HG03064 (cell line): Measurements from ENCODE around the gene LYL1.

Source experiments
- ATAC-seq: cut with Tn5 transposase; IDR thresholded peaks from one replicate; pipeline ENCODE4 v1.9.1; 2021; ENCODE audit warnings: low read depth; ENCODE audit not compliant: unreplicated experiment

Gene LYL1

GRCh38 chr19:13110099-13110610 is 7.5 kb upstream of the LYL1 start:
- ATAC-seq, result no peak

DNA sequence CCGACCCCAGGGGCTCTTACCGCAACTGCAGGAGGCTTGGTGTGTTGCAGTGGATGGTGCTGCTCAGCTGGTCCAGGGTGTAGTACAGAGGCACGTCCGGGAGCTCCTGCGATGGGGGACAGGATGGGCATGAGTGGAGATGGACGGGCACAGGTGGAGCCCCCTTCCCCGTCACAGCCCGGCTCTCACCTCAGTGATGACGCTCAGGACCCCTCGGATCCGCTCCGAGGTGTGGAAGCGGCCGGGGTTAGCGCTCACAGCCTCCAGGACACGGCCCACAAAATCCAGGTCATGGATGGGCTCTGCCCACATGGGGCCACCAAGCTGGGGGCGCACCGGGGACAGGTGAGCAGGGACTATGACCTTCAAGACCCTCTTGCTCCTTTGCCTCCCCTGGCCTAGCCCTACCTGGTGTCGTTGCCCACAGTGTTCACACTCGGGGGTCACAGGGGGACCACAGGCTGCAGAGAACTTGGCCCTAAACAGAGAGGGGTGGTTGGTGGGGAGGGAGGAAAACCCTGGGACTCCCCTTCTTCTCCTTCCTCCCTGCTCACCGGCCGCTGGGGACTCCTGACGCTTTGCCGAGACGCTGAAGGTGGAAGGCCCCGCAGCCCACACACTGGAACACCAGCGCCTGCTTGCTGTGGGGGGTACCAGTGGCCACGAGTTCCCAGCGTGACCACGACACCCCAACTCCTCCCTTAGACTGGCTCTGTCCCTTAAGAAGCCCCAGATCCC is 6.9 kb upstream of the LYL1 start:
- no peak for ATAC-seq

DNA sequence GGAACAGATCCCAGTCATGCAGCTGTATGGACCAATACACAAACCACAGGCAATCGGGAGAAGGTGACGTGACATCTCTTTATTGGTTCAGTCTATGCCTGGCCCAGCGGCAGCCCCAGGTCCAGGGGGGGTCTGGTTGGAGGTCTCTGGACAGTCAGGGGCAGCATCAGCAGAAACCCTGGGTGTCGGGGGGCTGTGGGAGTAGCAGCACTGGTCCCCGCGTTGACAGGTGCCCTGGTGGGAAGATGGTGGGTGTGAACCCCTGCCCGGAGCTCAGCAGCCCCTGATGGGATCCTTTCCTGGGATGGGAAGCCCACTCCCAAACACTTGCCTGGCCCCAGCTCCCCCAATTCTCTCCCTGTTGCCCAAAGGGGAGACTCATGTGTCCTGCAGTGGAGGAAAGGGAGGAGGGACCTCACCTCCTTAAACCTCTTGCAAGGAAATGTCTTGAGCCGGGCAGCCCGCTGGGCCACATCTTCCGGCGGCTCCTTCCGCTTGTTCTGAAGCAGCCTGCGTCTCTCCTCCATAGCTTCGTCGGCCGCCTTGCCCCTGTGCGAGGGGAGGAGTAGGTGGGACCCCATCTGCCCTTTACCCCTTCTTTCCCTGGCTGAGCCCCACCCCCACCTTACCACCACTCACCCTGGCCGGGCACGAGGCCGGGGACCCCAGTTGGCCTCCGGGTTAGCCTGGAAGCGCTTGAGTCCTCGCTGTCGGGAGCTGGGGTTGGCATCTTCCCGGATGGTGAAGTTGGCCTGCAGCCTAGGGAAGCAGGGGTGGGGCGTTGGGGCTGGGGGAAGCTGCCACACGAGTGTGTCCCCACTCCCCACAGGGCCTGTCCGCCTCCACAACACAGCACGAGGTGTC is 2.4 kb upstream of the LYL1 start:
- no peak for ATAC-seq

DNA sequence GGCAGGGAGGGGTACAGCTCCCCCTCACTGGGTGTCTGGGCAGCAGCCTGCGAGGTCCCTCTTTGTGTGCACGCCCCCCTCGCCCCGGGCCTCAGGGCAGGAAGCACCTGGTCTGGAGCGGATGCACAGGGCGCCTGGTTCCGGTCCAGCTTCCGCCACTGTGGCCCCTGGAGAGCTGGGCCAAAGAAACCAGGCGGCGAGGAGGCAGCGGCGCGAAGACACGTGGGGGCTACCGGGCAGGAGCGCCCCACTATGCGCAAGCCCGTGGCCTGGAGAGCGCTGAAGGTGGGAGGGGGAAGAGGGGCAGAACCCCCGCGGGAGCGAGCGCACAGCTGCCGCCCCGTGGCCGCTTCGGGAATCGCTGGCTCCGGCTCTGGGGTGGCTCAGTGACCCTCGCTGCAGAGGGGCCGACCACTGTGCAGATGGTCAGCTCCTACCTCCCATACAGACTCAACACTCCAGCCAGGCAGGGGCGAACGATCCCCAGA is 1.7 kb upstream of the LYL1 start:
- ATAC-seq, result no peak

DNA sequence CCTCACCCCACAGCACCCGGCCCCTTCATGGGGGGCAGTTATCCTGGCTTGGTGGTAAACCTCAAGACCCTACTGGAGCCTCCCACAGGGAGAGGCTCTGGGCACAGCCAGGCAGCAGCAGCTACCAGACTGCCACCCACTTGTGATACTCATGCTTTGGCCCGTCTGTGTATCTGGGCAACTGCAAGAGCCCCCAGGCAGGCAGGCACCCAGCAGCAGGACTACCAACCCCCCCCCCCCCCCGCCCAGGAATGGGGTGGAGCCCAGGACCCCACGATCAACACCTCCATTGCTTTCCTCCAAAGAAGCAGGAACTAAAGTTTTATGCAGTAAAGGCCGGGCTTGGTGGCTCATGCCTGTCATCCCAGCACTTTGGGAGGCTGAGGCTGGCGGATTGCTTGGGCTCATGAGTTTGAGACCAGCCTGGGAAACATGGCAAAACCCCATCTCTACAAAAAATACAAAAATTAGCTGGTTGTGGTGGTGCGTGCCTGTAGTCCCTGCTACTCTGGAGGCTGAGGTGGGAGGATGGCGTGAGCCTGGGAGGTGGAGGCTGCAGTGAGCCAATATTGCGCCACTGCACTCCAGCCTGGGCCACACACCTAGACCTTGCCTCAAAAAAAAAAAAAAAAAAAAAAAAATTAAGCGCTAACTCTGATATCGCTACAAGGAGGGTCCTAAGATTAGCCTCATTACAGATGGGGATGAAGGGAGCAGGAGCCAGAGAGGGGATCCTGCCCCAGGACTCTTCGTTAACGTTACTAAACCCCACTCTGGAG is 1.1 kb upstream of the LYL1 start:
- ATAC-seq, result no peak

- ATAC-seq, result no peak
Observed at GRCh38 chr19:13102416-13102665, 317 bp downstream of the LYL1 start.

- no peak for ATAC-seq
Observed at GRCh38 chr19:13101590-13102415, 855 bp downstream of the LYL1 start.

- no peak for ATAC-seq
Observed at GRCh38 chr19:13100841-13101589, 1.6 kb downstream of the LYL1 start.

- ATAC-seq, result no peak
Observed at GRCh38 chr19:13100031-13100588, 2.5 kb downstream of the LYL1 start.

DNA sequence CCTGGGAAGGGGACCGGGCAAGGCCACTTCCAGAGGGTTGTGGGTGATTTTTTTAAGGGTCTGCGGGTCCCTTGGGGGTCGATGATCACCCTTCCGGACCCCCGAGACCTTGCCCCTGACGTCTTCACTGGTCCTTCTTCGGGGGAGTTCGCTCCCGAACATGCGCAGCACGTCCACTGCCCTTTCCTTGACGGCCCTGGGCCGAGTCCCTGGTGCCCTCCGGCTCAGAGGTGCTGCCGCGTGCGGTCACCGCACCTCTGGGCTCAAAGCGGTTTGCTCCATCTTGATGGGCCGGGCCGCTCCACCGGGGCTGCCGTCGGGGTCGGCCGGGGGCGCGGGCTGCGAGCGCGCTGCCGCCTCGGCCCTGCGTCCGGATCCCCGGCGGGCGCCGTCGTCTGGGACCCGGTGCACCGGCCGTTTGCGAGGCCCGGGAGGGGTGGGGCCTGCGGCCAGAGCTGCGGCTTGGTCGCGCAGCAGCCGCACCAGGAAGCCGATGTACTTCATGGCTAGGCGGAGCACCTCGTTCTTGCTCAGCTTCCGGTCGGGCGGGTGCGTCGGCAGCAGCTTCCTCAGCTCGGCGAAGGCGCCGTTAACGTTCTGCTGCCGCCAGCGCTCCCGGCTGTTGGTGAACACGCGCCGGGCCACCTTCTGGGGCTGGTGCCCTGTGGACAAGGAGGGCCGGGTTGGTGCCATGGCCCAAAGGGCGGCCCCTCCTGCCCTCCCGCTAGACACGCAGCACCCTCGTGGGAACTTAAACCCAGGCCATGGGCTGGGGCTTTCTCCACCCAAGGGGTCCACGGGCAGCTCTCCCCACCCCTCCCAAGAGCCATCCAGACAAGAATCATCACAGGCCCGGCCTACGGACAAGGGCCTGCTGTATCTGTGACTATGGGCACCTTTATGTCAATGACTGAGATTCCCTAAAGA is 3.3 kb downstream of the LYL1 start:
- ATAC-seq, result no peak

DNA sequence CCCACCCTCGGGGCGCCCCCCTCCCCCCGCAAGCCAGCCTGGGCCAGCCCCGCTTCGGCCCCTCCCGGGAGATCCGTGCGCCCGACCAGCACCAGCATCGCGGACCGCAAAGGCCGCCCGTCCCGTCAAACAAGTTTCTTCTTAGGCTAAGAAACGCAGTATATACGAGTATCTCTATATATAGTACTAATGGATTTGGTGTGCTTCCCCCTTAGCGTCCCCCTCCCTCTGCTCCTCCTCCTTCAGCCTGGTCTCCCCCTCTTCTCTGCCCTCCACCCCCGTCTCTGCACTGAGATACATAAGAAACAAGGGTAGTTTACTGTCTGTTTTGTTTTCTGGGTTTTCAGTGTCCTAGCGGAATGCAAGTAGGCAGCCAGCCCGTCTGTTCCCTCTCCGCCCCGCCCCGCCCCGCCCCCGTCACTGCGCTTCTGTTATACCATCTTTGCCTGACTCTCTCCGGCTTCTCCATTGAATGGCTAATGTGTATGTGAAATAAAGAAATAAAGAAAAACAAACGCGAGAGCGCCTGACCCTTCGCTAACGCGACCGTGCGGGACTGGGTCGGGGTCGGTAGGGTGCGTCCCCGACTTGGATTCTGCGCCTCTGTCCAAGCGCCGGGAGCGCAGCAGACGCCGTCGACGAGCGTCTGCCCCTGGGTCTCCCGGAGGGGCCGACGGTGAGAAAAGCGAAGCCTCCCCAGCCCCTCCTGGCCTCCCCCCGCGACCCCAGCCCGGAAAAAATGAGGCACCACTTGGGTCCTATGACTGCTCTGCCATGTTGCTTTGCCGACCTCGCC is 4.2 kb downstream of the LYL1 start:
- ATAC-seq, result no peak

DNA sequence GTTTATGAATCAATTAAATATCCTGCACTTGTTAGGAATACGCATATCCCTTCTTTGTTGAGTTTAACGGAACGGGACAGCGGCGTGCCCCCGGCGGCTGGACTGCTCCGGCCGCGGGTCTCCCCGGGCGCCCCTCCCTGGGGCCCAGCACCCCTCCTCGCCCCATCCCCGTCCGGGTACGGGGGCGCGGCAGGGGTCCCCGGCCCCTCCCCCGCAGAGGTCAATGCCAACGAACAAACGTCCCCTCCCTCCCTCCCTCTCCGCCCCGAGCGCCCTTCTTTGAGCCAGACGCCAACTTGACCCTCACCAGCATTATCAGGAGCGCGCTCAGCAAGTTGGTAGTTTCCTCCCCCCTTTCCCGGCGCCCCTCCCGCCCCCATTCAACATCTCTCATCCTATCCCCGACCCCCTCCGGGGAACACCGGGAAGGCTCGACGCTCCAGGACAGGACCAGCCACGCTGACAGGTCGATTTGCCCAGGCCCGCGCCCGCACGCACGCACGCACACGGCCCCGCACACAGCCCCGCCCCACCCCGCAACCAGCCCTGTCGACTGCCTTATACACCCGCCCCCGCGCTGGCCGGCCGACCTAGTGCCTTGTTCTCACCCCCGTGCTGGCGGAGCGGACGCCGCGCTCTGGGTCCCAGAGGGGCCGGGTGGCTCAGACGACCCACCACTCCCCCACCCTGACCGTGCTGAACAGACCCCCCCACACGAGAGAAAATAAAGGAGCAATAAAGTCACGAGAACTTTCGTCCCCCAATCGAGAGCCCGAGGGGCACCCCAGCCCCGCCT is 5.0 kb downstream of the LYL1 start:
- no peak for ATAC-seq

- no peak for ATAC-seq
Observed at GRCh38 chr19:13097033-13097462, 5.6 kb downstream of the LYL1 start.

GRCh38 chr19:13095934-13096927 is 6.4 kb downstream of the LYL1 start:
- ATAC-seq, result no peak

GRCh38 chr19:13095393-13095784 is 7.3 kb downstream of the LYL1 start:
- ATAC-seq, result no peak
